Measurements from ENCODE around the gene DOP1B.

DOP1B gene

GRCh38 chr21:36171741-36172331 lies 15.2 kb downstream of the DOP1B start:
- POLR2A ChIA-PET: no interaction called here
- TF ChIP-seq CTBP1 (IDR thresholded peaks at IDR 0.05; ENCODE audit: borderline replicate concordance) (no peak), HDGF (IDR thresholded peaks at IDR 0.05; ENCODE audit: borderline replicate concordance) (no peak), ZNF384 (IDR thresholded peaks at IDR 0.05) (no peak), BHLHE40 (IDR thresholded peaks at IDR 0.05; ENCODE audit: borderline replicate concordance) (no peak), NFRKB (IDR thresholded peaks at IDR 0.05) (no peak), SUZ12 (IDR thresholded peaks at IDR 0.05) (no peak), TARDBP (IDR thresholded peaks at IDR 0.05) (no peak)
- no peak for DNase-seq (ENCODE audit: extremely low spot score)
- CTCF ChIA-PET: no interaction called here

GRCh38 chr21:36174780-36175179 lies 18.2 kb downstream of the DOP1B start:
- ChIA-PET POLR2A (no interaction called here), CTCF (no interaction called here)
- no peak for DNase-seq (ENCODE audit: extremely low spot score)
- TF ChIP-seq FOXA1 (IDR thresholded peaks at IDR 0.05) (no peak), SP1 (IDR thresholded peaks at IDR 0.05) (no peak), LEF1 (IDR thresholded peaks at IDR 0.05; ENCODE audit: borderline replicate concordance) (no peak), CTBP1 (IDR thresholded peaks at IDR 0.05; ENCODE audit: borderline replicate concordance) (no peak), SUZ12 (IDR thresholded peaks at IDR 0.05) (no peak), FOXK2 (IDR thresholded peaks at IDR 0.05) (no peak), BHLHE40 (IDR thresholded peaks at IDR 0.05; ENCODE audit: borderline replicate concordance) (no peak), ZNF384 (IDR thresholded peaks at IDR 0.05) (no peak)

- ChIA-PET POLR2A (no interaction called here), CTCF (interaction anchor here (1.0 kb wide), 1 partner anchor 30 kb away, joined by 3 read pairs; no protein-coding TSS in a partner anchor)
- TF ChIP-seq ELF4 (IDR thresholded peaks at IDR 0.05) (no peak), L3MBTL2 (conservative IDR thresholded peaks at IDR 0.05) (no peak), PKNOX1 (IDR thresholded peaks at IDR 0.05) (no peak), ZNF384 (IDR thresholded peaks at IDR 0.05) (no peak), FOXA1 (IDR thresholded peaks at IDR 0.05) (no peak), SP1 (IDR thresholded peaks at IDR 0.05) (no peak), FOXM1 (IDR thresholded peaks at IDR 0.05; ENCODE audit: borderline replicate concordance) (no peak), FOXK2 (IDR thresholded peaks at IDR 0.05) (no peak), CTBP1 (IDR thresholded peaks at IDR 0.05; ENCODE audit: borderline replicate concordance) (no peak), LEF1 (IDR thresholded peaks at IDR 0.05; ENCODE audit: borderline replicate concordance) (no peak), HDGF (IDR thresholded peaks at IDR 0.05; ENCODE audit: borderline replicate concordance) (no peak), ARNT (IDR thresholded peaks at IDR 0.05) (no peak), TARDBP (IDR thresholded peaks at IDR 0.05) (no peak), SUZ12 (IDR thresholded peaks at IDR 0.05) (no peak)
- DNase-seq (ENCODE audit: extremely low spot score): no peak
These were observed 19.3 kb downstream of the DOP1B start for GRCh38 chr21:36175771-36176565.

GRCh38 chr21:36178349-36178748 lies 21.7 kb downstream of the DOP1B start:
- no peak for DNase-seq (ENCODE audit: extremely low spot score)
- ChIA-PET CTCF (no interaction called here), POLR2A (no interaction called here)
- TF ChIP-seq ELF4 (IDR thresholded peaks at IDR 0.05): no peak
- TF ChIP-seq ZNF384 (IDR thresholded peaks at IDR 0.05): no peak
- TF ChIP-seq HDGF (IDR thresholded peaks at IDR 0.05; ENCODE audit: borderline replicate concordance): no peak
- TF ChIP-seq PKNOX1 (IDR thresholded peaks at IDR 0.05): no peak
- TF ChIP-seq CTBP1 (IDR thresholded peaks at IDR 0.05; ENCODE audit: borderline replicate concordance): no peak
- no peak for TF ChIP-seq L3MBTL2 (conservative IDR thresholded peaks at IDR 0.05)
- TF ChIP-seq BHLHE40 (IDR thresholded peaks at IDR 0.05; ENCODE audit: borderline replicate concordance): no peak
- TF ChIP-seq TARDBP (IDR thresholded peaks at IDR 0.05): no peak
- no peak for TF ChIP-seq FOXM1 (IDR thresholded peaks at IDR 0.05; ENCODE audit: borderline replicate concordance)
- no peak for TF ChIP-seq NFRKB (IDR thresholded peaks at IDR 0.05)
- no peak for TF ChIP-seq SUZ12 (IDR thresholded peaks at IDR 0.05)
- no peak for TF ChIP-seq SP1 (IDR thresholded peaks at IDR 0.05)

GRCh38 chr21:36179145-36179544 lies 22.5 kb downstream of the DOP1B start:
- ChIA-PET POLR2A (no interaction called here), CTCF (no interaction called here)
- no peak for DNase-seq (ENCODE audit: extremely low spot score)
- no peak for TF ChIP-seq BHLHE40 (IDR thresholded peaks at IDR 0.05; ENCODE audit: borderline replicate concordance)
- no peak for TF ChIP-seq SUZ12 (IDR thresholded peaks at IDR 0.05)
- TF ChIP-seq CTBP1 (IDR thresholded peaks at IDR 0.05; ENCODE audit: borderline replicate concordance): no peak
- no peak for TF ChIP-seq L3MBTL2 (conservative IDR thresholded peaks at IDR 0.05)
- no peak for TF ChIP-seq SP1 (IDR thresholded peaks at IDR 0.05)
- TF ChIP-seq FOXA1 (IDR thresholded peaks at IDR 0.05): no peak
- TF ChIP-seq FOXK2 (IDR thresholded peaks at IDR 0.05): no peak
- TF ChIP-seq NFRKB (IDR thresholded peaks at IDR 0.05): no peak
- no peak for TF ChIP-seq HDGF (IDR thresholded peaks at IDR 0.05; ENCODE audit: borderline replicate concordance)
- TF ChIP-seq ZNF384 (IDR thresholded peaks at IDR 0.05): no peak
- TF ChIP-seq TARDBP (IDR thresholded peaks at IDR 0.05): no peak
- TF ChIP-seq ELF4 (IDR thresholded peaks at IDR 0.05): no peak
- TF ChIP-seq FOXM1 (IDR thresholded peaks at IDR 0.05; ENCODE audit: borderline replicate concordance): no peak
- TF ChIP-seq PKNOX1 (IDR thresholded peaks at IDR 0.05): no peak
- TF ChIP-seq ARNT (IDR thresholded peaks at IDR 0.05): no peak
- no peak for TF ChIP-seq LEF1 (IDR thresholded peaks at IDR 0.05; ENCODE audit: borderline replicate concordance)

GRCh38 chr21:36180963-36181362 lies 24.3 kb downstream of the DOP1B start:
- POLR2A ChIA-PET: no interaction called here

More at GRCh38 chr21:36180963-36181362, 24.3 kb downstream of the DOP1B start:
- DNase-seq (ENCODE audit: extremely low spot score): no peak
- TF ChIP-seq ELF4 (IDR thresholded peaks at IDR 0.05): no peak
- no peak for TF ChIP-seq HDGF (IDR thresholded peaks at IDR 0.05; ENCODE audit: borderline replicate concordance)
- CTCF ChIA-PET: no interaction called here

All from HEK293T (cell line).